GM19467 (cell line): Measurements from ENCODE around the gene RGS7.

Experiments
- ATAC-seq: cut with Tn5 transposase; IDR thresholded peaks from one replicate; pipeline ENCODE4 v1.9.1; 2021; ENCODE audit warnings: mild to moderate bottlenecking, moderate library complexity; ENCODE audit not compliant: unreplicated experiment

Gene RGS7

GRCh38 chr1:241356519-241357365 lies at the start of gene RGS7:
Gene RGS7, minus strand, starts transcription at chr1:241357205.
- ATAC-seq = peak; percentile 50

GRCh38 chr1:241406421-241406820 lies 49.4 kb upstream of the RGS7 start:
- ATAC-seq = no peak

GRCh38 chr1:241401156-241401555 lies 44.2 kb upstream of the RGS7 start:
- no peak for ATAC-seq

GRCh38 chr1:241396747-241397681 lies 40.0 kb upstream of the RGS7 start:
- no peak for ATAC-seq

GRCh38 chr1:241391926-241392710 lies 35.1 kb upstream of the RGS7 start:
- no peak for ATAC-seq

GRCh38 chr1:241390526-241390925 lies 33.5 kb upstream of the RGS7 start:
- ATAC-seq = no peak

- ATAC-seq = no peak
These were observed 32.4 kb upstream of the RGS7 start for GRCh38 chr1:241389400-241389799.

GRCh38 chr1:241387216-241387615 lies 30.2 kb upstream of the RGS7 start:
- no peak for ATAC-seq

GRCh38 chr1:241376701-241377100 lies 19.7 kb upstream of the RGS7 start:
- ATAC-seq = no peak

GRCh38 chr1:241375886-241376285 lies 18.9 kb upstream of the RGS7 start:
- no peak for ATAC-seq

- ATAC-seq = no peak
These were observed 9.2 kb upstream of the RGS7 start for GRCh38 chr1:241366196-241366595.

- ATAC-seq = no peak
These were observed 5.3 kb upstream of the RGS7 start for GRCh38 chr1:241362350-241362749.

- no peak for ATAC-seq
These were observed 648 bp upstream of the RGS7 start for GRCh38 chr1:241357366-241358340.

GRCh38 chr1:241356187-241356518 lies 852 bp downstream of the RGS7 start:
- no peak for ATAC-seq

- ATAC-seq = no peak
These were observed 1.5 kb downstream of the RGS7 start for GRCh38 chr1:241355311-241356010.

GRCh38 chr1:241352401-241352800 lies 4.6 kb downstream of the RGS7 start:
- no peak for ATAC-seq

GRCh38 chr1:241351841-241352240 lies 5.2 kb downstream of the RGS7 start:
- ATAC-seq = no peak

GRCh38 chr1:241343956-241344355 lies 13.0 kb downstream of the RGS7 start:
- no peak for ATAC-seq

- no peak for ATAC-seq
These were observed 20.7 kb downstream of the RGS7 start for GRCh38 chr1:241336335-241336734.
